ENCODE data around the gene ATP2B1.

Gene ATP2B1

GRCh38 chr12:89662623-89663022 lies 46.0 kb downstream of the ATP2B1 start:
- H3K79me2 ChIP-seq (ENCODE audit: control insufficient read depth, low read length): peaks cover 98% of the 10 kb centered on the region
- no peak overlapping the region for H3K4me2 ChIP-seq (ENCODE audit: low read length)
- H3K27me3 ChIP-seq (ENCODE audit: control insufficient read depth, low read length): no peaks in the 10 kb centered on the region
- no peak overlapping the region for H3K4me3 ChIP-seq (ENCODE audit: low read length)
- H3K9me3 ChIP-seq (ENCODE audit: control insufficient read depth, insufficient read depth, low read length): no peaks in the 10 kb centered on the region
- H3K36me3 ChIP-seq (ENCODE audit: control insufficient read depth, low read length): peaks cover 36% of the 10 kb centered on the region
- peaks cover 60% of the 10 kb centered on the region for H3K4me1 ChIP-seq (ENCODE audit: control insufficient read depth, low read length)
- no peaks in the 10 kb centered on the region for H3K9me2 ChIP-seq (replicated peaks; ENCODE audit: control insufficient read depth, low read length)
- H3K27ac ChIP-seq (ENCODE audit: low read depth, low read length): no peak overlapping the region
- H4K20me1 ChIP-seq (ENCODE audit: control insufficient read depth, insufficient read depth, low read depth, low read length): no peaks in the 10 kb centered on the region; the same call in 1 of the 2 replicates
- TF ChIP-seq EZH2phosphoT487 (IDR thresholded peaks at IDR 0.05; ENCODE audit: borderline replicate concordance, low read length) (no peak), CTCF (IDR thresholded peaks at IDR 0.05; ENCODE audit: low read depth, low read length, poor library complexity, severe bottlenecking) (no peak)
- H3F3A ChIP-seq (ENCODE audit: control insufficient read depth, insufficient read depth): 0 out of 2 replicates have a peak, but pooled peaks cover 3% of the 10 kb centered on the region

- H3K9me2 ChIP-seq (replicated peaks; ENCODE audit: control insufficient read depth, low read length): no peaks in the 10 kb centered on the region
- peaks cover 98% of the 10 kb centered on the region for H3K79me2 ChIP-seq (ENCODE audit: control insufficient read depth, low read length)
- no peaks in the 10 kb centered on the region for H3K9me3 ChIP-seq (ENCODE audit: control insufficient read depth, insufficient read depth, low read length)
- no peak overlapping the region for H3K4me2 ChIP-seq (ENCODE audit: low read length)
- H4K20me1 ChIP-seq (ENCODE audit: control insufficient read depth, insufficient read depth, low read depth, low read length): peaks cover 5% of the 10 kb centered on the region; the same call in 1 of the 2 replicates
- H3K27me3 ChIP-seq (ENCODE audit: control insufficient read depth, low read length): no peaks in the 10 kb centered on the region
- peaks cover 60% of the 10 kb centered on the region for H3K4me1 ChIP-seq (ENCODE audit: control insufficient read depth, low read length)
- H3K4me3 ChIP-seq (ENCODE audit: low read length): no peak overlapping the region
- H3K27ac ChIP-seq (ENCODE audit: low read depth, low read length): no peak overlapping the region
- H3F3A ChIP-seq (ENCODE audit: control insufficient read depth, insufficient read depth): 0 out of 2 replicates have a peak, but pooled peaks cover 3% of the 10 kb centered on the region
- TF ChIP-seq CTCF (IDR thresholded peaks at IDR 0.05; ENCODE audit: low read depth, low read length, poor library complexity, severe bottlenecking): no peak
- peaks cover 36% of the 10 kb centered on the region for H3K36me3 ChIP-seq (ENCODE audit: control insufficient read depth, low read length)
Observed at GRCh38 chr12:89661706-89662330, 46.8 kb downstream of the ATP2B1 start.

- H3K27me3 ChIP-seq (ENCODE audit: control insufficient read depth, low read length): no peaks in the 10 kb centered on the region
- H3K4me2 ChIP-seq (ENCODE audit: low read length): no peak overlapping the region
- TF ChIP-seq CTCF (IDR thresholded peaks at IDR 0.05; ENCODE audit: low read depth, low read length, poor library complexity, severe bottlenecking): no peak
- TF ChIP-seq EZH2phosphoT487 (IDR thresholded peaks at IDR 0.05; ENCODE audit: borderline replicate concordance, low read length): no peak
- no peaks in the 10 kb centered on the region for H3K9me2 ChIP-seq (replicated peaks; ENCODE audit: control insufficient read depth, low read length)
- H3K9me3 ChIP-seq (ENCODE audit: control insufficient read depth, insufficient read depth, low read length): no peaks in the 10 kb centered on the region
- H3F3A ChIP-seq (ENCODE audit: control insufficient read depth, insufficient read depth): no peaks in the 10 kb centered on the region
- H4K20me1 ChIP-seq (ENCODE audit: control insufficient read depth, insufficient read depth, low read depth, low read length): peaks cover 5% of the 10 kb centered on the region; the same call in 1 of the 2 replicates
- H3K4me1 ChIP-seq (ENCODE audit: control insufficient read depth, low read length): peaks cover 23% of the 10 kb centered on the region
- H3K4me3 ChIP-seq (ENCODE audit: low read length): no peak overlapping the region
- H3K36me3 ChIP-seq (ENCODE audit: control insufficient read depth, low read length): peaks cover 60% of the 10 kb centered on the region
- peaks cover 93% of the 10 kb centered on the region for H3K79me2 ChIP-seq (ENCODE audit: control insufficient read depth, low read length)
- H3K27ac ChIP-seq (ENCODE audit: low read depth, low read length): no peak overlapping the region
Observed at GRCh38 chr12:89657739-89658138, 50.9 kb downstream of the ATP2B1 start.
